ENCODE measurements around the gene ADARB2. TPM values are rescaled to one million over a fixed set of nuclear protein-coding genes. Genes with fewer than 3 reads are reported as not detected.
A peak's percentile ranks its signal among the peaks of the same experiment; 100 is the strongest.

ADARB2 gene
- total and polyA plus RNA-seq, 10 of the 15 experiments (the other 5 are each of a cell fraction or from before 2014, with no cell fraction given): 0.02 to 4.1 (median 0.76) TPM

DNA sequence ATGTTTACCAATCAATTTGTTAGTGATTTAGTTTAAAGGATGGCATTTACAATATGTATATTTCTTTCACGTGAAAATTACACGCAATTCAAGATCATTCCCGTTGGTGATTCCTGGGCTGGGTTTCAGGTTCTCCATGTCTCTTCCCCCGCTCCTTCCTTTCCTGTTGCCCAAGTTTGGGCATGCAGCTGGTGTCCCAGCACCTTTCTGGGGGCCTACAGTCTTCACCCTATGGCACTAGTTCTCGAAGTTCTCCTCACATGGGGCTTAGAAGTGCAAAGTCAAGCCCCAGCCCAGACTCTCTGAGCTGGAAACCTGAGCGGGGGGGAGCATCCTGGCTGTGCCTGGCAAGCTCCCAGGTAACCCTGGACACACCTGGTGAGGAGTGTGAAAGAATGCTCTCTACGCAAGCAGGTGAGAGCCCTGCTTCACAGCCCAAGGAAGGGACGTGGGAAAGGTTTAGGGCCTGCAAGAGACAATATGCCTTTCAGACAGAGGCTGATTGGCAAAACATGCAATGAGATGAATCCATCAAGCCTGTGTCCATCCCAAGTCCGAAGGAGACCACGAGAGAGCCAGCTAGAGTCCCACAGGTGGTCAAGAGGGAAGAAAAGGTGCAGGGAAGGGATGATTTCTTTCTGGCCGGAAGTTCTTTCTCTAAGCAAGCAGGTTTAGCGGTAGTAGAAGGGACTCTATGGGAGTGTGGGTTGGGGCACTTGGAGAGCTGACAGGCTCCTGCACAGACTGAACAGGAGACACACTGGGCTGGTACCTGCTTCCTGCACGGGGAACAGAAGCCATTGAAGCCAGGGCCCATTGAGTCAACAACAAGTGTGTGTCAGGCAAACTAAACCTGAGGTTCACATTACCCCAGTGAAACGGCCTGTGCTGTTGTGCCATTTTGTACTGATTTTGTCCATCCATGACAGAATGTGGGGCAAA is 131.1 kb downstream of the ADARB2 start:
- 41% methylated on average over 14 of the region's 14 CpGs for WGBS (ENCODE audit: insufficient coverage, insufficient replicate concordance, low lambda C conversion rate, missing lambda C conversion rate)
- in situ Hi-C loops (cut with MboI): no loop called here
- H3K36me3 ChIP-seq (ENCODE audit: control insufficient read depth in 2 of 2, insufficient read depth in 2 of 2, low read length in 1 of 2): no peaks in the 10 kb centered on the region
- BruUV-seq (replicated peaks): no TSS peak
- intact Hi-C loops (cut with micrococcal nuclease; ENCODE audit: unreplicated experiment): no loop called here
- no peaks in the 10 kb centered on the region; a peak in 1 of 4 replicates for H3K27me3 ChIP-seq (replicated peaks in 1 of 2; ENCODE audit: control insufficient read depth in 2 of 2, insufficient read depth in 2 of 2, low read length in 1 of 2)
- H3K4me1 ChIP-seq (ENCODE audit: control insufficient read depth, insufficient read depth, low read length): no peaks in the 10 kb centered on the region; the same call in 1 of the 2 replicates
- no peak overlapping the region for H3K4me2 ChIP-seq (ENCODE audit: control insufficient read depth, insufficient read depth)
- TF ChIP-seq SRF (IDR thresholded peaks at IDR 0.05; ENCODE audit: low read depth in 2 of 2, low read length in 2 of 2): peak; percentile 25 to 71; a peak in 2 of 4 replicates
- TF ChIP-seq PML (IDR thresholded peaks at IDR 0.05; ENCODE audit: low read length): no peak
- DNase-seq (ENCODE audit: low read depth, low spot score) (no peak), FAIRE-seq (no peak), ATAC-seq (no peak)
- ChIA-PET POLR2A (no interaction called here), RAD21 (ENCODE audit: unreplicated experiment) (no interaction called here), CTCF (no interaction called here), SMC1A (ENCODE audit: uncharacterized antibody, unreplicated experiment) (no interaction called here)
- no peaks in the 10 kb centered on the region for H3K79me2 ChIP-seq (ENCODE audit: control insufficient read depth, insufficient read depth, low read length)
- H3K4me3 ChIP-seq: no peak overlapping the region
- no peaks in the 10 kb centered on the region for H4K20me1 ChIP-seq (ENCODE audit: control insufficient read depth, insufficient read depth)
- no peak overlapping the region for H2AFZ ChIP-seq (ENCODE audit: control insufficient read depth, low read depth, low read length)
- no peaks in the 10 kb centered on the region for H3K9me3 ChIP-seq (replicated peaks; ENCODE audit: control insufficient read depth, insufficient read depth, low read length)
- no peak overlapping the region for H3K27ac ChIP-seq (ENCODE audit: control insufficient read depth, insufficient read depth)
- H3K9ac ChIP-seq (ENCODE audit: control insufficient read depth, insufficient read depth, low read length): no peak overlapping the region

DNA sequence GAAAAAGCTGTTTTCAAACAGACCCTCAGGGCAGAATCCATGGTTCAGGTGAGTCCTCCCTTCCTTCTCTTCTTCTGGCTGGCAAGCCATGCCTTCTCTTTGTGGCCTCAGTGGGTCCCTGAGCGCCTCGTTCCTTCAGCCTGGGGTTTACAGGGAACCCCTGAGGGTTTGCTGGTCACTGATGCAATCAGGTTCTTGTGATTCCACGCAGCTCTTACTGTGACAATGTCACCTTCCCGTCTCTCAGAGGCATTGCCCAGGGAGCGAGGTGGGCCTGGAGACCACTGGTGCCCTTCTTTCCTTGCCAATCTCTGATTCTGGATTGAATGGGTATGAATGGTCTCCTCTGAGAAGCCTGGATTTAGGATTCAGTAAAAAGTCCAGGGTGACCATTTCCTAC is 132.2 kb downstream of the ADARB2 start:
- WGBS (ENCODE audit: insufficient coverage, insufficient replicate concordance, low lambda C conversion rate, missing lambda C conversion rate): 33% methylated on average over 5 of the region's 5 CpGs
- CTCF ChIA-PET: no interaction called here
- no peaks in the 10 kb centered on the region for H3K79me2 ChIP-seq (ENCODE audit: control insufficient read depth, insufficient read depth, low read length)
- in situ Hi-C loops (cut with MboI): no loop called here
- no peaks in the 10 kb centered on the region; a peak in 1 of 4 replicates for H3K27me3 ChIP-seq (replicated peaks in 1 of 2; ENCODE audit: control insufficient read depth in 2 of 2, insufficient read depth in 2 of 2, low read length in 1 of 2)
- no peak overlapping the region for H3K4me2 ChIP-seq (ENCODE audit: control insufficient read depth, insufficient read depth)
- H3K36me3 ChIP-seq (ENCODE audit: control insufficient read depth in 2 of 2, insufficient read depth in 2 of 2, low read length in 1 of 2): no peaks in the 10 kb centered on the region
- H3K27ac ChIP-seq (ENCODE audit: control insufficient read depth, insufficient read depth): no peak overlapping the region
- SMC1A ChIA-PET (ENCODE audit: uncharacterized antibody, unreplicated experiment): no interaction called here
- no TSS peak for BruUV-seq (replicated peaks)
- no peaks in the 10 kb centered on the region for H3K9me3 ChIP-seq (replicated peaks; ENCODE audit: control insufficient read depth, insufficient read depth, low read length)
- H4K20me1 ChIP-seq (ENCODE audit: control insufficient read depth, insufficient read depth): no peaks in the 10 kb centered on the region
- no peak for FAIRE-seq
- H2AFZ ChIP-seq (ENCODE audit: control insufficient read depth, low read depth, low read length): no peak overlapping the region
- intact Hi-C loops (cut with micrococcal nuclease; ENCODE audit: unreplicated experiment): no loop called here
- H3K9ac ChIP-seq (ENCODE audit: control insufficient read depth, insufficient read depth, low read length): no peak overlapping the region
- no peak for ATAC-seq
- no peaks in the 10 kb centered on the region; the same call in 1 of the 2 replicates for H3K4me1 ChIP-seq (ENCODE audit: control insufficient read depth, insufficient read depth, low read length)
- no peak for DNase-seq (ENCODE audit: low read depth, low spot score)
- POLR2A ChIA-PET: no interaction called here
- H3K4me3 ChIP-seq: no peak overlapping the region
- RAD21 ChIA-PET (ENCODE audit: unreplicated experiment): interaction anchor here (0.8 kb wide), 1 partner anchor 125 kb away, joined by 3 read pairs; no protein-coding TSS in a partner anchor
- no peak for TF ChIP-seq SRF (IDR thresholded peaks at IDR 0.05; ENCODE audit: low read depth in 2 of 2, low read length in 2 of 2)
- TF ChIP-seq, protein P1, sequence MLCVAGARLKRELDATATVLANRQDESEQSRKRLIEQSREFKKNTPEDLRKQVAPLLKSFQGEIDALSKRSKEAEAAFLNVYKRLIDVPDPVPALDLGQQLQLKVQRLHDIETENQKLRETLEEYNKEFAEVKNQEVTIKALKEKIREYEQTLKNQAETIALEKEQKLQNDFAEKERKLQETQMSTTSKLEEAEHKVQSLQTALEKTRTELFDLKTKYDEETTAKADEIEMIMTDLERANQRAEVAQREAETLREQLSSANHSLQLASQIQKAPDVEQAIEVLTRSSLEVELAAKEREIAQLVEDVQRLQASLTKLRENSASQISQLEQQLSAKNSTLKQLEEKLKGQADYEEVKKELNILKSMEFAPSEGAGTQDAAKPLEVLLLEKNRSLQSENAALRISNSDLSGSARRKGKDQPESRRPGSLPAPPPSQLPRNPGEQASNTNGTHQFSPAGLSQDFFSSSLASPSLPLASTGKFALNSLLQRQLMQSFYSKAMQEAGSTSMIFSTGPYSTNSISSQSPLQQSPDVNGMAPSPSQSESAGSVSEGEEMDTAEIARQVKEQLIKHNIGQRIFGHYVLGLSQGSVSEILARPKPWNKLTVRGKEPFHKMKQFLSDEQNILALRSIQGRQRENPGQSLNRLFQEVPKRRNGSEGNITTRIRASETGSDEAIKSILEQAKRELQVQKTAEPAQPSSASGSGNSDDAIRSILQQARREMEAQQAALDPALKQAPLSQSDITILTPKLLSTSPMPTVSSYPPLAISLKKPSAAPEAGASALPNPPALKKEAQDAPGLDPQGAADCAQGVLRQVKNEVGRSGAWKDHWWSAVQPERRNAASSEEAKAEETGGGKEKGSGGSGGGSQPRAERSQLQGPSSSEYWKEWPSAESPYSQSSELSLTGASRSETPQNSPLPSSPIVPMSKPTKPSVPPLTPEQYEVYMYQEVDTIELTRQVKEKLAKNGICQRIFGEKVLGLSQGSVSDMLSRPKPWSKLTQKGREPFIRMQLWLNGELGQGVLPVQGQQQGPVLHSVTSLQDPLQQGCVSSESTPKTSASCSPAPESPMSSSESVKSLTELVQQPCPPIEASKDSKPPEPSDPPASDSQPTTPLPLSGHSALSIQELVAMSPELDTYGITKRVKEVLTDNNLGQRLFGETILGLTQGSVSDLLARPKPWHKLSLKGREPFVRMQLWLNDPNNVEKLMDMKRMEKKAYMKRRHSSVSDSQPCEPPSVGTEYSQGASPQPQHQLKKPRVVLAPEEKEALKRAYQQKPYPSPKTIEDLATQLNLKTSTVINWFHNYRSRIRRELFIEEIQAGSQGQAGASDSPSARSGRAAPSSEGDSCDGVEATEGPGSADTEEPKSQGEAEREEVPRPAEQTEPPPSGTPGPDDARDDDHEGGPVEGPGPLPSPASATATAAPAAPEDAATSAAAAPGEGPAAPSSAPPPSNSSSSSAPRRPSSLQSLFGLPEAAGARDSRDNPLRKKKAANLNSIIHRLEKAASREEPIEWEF (IDR thresholded peaks at IDR 0.05; ENCODE audit: insufficient replicate concordance, low read depth, low read length): no peak
- TF ChIP-seq SPI1 (IDR thresholded peaks at IDR 0.05; ENCODE audit: borderline replicate concordance, insufficient read depth, low read depth, low read length): no peak
- TF ChIP-seq, protein P2, sequence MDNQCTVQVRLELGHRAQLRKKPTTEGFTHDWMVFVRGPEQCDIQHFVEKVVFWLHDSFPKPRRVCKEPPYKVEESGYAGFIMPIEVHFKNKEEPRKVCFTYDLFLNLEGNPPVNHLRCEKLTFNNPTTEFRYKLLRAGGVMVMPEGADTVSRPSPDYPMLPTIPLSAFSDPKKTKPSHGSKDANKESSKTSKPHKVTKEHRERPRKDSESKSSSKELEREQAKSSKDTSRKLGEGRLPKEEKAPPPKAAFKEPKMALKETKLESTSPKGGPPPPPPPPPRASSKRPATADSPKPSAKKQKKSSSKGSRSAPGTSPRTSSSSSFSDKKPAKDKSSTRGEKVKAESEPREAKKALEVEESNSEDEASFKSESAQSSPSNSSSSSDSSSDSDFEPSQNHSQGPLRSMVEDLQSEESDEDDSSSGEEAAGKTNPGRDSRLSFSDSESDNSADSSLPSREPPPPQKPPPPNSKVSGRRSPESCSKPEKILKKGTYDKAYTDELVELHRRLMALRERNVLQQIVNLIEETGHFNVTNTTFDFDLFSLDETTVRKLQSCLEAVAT (IDR thresholded peaks at IDR 0.05): no peak
- no peak for TF ChIP-seq LARP7 (IDR thresholded peaks at IDR 0.05)
- TF ChIP-seq, protein P3, sequence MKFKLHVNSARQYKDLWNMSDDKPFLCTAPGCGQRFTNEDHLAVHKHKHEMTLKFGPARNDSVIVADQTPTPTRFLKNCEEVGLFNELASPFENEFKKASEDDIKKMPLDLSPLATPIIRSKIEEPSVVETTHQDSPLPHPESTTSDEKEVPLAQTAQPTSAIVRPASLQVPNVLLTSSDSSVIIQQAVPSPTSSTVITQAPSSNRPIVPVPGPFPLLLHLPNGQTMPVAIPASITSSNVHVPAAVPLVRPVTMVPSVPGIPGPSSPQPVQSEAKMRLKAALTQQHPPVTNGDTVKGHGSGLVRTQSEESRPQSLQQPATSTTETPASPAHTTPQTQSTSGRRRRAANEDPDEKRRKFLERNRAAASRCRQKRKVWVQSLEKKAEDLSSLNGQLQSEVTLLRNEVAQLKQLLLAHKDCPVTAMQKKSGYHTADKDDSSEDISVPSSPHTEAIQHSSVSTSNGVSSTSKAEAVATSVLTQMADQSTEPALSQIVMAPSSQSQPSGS (IDR thresholded peaks at IDR 0.05; ENCODE audit: low read length): no peak

Data from GM12878 (cell line).